Measurements from ENCODE around the gene PRB3.

PRB3 gene

DNA sequence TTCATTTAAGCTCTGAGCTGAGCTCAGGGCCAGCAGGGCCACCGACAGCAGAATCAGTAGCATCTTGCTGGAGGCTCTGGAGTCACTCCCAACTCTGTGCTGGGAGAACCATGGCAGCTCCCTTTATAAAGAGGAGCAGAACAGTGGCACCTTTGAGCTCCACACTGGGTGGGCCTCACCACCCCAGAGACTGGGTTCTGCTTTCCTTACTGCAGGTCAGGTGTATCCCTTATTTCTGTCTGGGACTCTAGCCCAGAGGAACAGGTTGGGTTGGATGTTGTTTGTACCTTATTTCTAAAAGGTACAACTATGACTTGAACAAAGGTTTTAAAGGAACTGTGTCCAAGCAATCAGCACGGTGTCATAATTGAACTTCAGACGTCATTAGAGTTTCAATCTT is at the start of gene PRB3:
Gene PRB3 (minus strand): TSS at position 101 of the 400 bp plus-strand sequence. CDS start 38 bp downstream, at position 63.
- no peak for DNase-seq (ENCODE audit: low read depth)

GRCh38 chr12:11310336-11310735 is 40.8 kb upstream of the PRB3 start, which contains the start of gene PRB4:
PRB4 (minus strand) TSS chr12:11310436; CDS start chr12:11310398, 38 bp downstream.
- no peak for DNase-seq (ENCODE audit: low read depth)

GRCh38 chr12:11307143-11307542 is 37.6 kb upstream of the PRB3 start:
- DNase-seq (ENCODE audit: low read depth) = no peak

- no peak for DNase-seq (ENCODE audit: low read depth)
These were observed 3.9 kb upstream of the PRB3 start for GRCh38 chr12:11273449-11273848.

- DNase-seq (ENCODE audit: low read depth) = no peak
These were observed 5.0 kb downstream of the PRB3 start for GRCh38 chr12:11264501-11264900.

DNA sequence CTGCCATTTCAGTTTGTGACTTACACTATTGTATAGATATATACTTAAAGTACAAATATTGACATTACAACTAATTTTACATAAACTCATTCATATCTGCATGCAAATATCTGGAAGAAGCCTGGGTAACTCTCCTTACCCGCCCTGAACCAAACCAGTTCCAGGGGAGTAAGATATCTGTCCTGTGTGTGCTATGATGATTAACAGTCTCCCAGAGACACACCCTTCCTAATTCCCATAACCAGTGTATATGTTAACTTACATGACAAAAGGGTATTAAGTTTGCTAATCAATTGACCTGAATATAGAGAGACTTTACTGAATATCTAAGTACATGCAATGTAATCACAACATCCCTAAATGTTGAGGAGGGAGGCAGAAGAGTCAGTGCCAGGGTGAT is 23.0 kb downstream of the PRB3 start:
- no peak for DNase-seq (ENCODE audit: low read depth)

DNA sequence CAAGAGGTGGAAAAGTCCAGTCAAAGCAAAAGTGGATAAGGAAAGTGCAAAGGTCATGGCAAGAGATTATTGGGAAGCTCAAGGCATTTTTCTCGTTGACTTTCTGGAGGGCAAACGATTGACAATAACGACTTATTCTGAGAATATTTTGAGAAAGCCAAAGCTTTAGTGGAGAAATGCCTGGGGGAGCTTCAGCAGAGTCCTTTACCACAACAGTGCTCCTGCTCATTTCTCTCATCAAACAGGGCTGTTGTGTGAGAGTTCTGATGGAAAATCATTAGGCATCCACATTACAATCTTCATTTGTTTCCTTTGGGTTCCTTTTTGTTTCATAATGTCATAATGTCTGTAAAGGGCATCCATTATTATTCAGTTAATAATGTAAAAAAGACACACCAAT is 26.9 kb downstream of the PRB3 start:
- no peak for DNase-seq (ENCODE audit: low read depth)

DNA sequence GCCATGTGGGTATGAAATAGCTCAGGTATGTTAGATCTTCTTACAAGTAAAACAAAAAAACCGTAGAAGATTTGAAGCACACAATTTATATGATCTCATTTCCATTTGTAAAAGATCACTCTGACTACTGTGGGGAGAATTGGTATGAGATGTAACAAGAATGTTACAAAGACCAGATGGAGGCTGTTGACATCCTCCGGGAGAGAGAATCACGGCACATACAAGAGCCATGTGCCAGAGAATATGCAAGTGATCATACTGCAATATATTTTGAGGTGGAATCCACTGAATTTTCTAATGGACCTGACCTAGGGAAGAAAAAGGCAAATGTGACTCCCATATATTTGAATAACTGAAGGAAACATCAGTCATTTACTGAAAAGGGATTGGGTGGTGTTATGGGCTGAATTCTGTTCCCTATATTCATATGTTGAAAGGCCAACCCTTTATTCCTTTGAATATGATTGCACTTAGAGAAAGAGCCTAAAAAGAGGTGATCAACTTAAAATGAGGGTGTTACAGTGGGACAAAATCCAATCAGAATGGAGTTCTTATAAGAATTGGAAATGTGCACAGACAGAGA is 29.1 kb downstream of the PRB3 start:
- no peak for DNase-seq (ENCODE audit: low read depth)

DNA sequence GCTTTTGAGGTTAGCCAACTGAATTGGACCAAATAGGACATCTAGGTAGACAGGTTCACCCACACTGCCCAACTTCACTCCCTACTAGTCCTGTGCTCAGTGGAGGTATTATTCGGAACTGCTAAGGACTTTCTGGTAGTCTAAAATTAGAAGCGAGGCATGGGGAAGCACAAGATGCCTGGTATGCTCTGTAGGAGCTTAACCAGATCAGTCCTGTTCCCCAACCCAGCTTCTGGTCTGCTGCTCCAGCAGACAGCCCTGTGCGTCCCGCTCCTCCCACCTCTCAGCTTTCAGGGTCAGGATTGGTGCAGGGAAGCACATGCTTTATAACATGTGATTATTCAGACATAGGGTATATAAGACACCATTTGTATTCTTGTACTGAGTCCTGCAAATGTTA is 31.2 kb downstream of the PRB3 start:
- no peak for DNase-seq (ENCODE audit: low read depth)

GRCh38 chr12:11233532-11233931 is 36.0 kb downstream of the PRB3 start:
- no peak for DNase-seq (ENCODE audit: low read depth)

GRCh38 chr12:11228296-11228879 is 41.1 kb downstream of the PRB3 start:
- no peak for DNase-seq (ENCODE audit: low read depth)

DNA sequence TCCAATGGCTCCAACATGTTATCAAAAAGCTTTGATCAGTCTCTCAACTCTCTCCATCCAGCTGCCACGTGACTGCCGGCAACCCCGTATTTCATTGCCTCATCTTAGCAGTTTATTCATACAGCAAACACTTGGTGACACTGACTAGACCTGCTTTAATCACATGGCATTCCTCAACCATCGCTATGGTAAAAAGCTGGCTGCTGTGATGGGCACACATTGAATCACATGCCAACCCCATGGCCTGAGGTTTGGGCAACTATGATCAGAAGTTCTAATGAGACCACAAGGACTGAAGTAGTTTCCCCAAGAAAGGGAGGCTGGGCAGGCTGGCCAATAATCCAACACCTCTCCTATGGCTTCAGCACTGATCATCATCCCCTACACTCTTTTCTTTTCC is 42.1 kb downstream of the PRB3 start:
- DNase-seq (ENCODE audit: low read depth) = no peak

All from stimulated activated CD8-positive, alpha-beta memory T cell treated with anti-CD3 and anti-CD28 coated beads, Interleukin-4, amount 100 ng/mL, for 24 hours (primary cell).